WTC11 (cell line): ENCODE data around the gene LMF2.

ENCODE experiments used
- CTCF ChIP-seq: fragments of 200-600 bp; IDR thresholded peaks from 2 replicates; pipeline ENCODE4 v1.8.0; 2022; ENCODE audit warnings: antibody characterized with exemption
- ETV6 ChIP-seq: sonication (generic); formaldehyde crosslinking; IDR thresholded peaks from 2 replicates; pipeline ENCODE4 v1.8.1; 2022; ENCODE audit warnings: mild to moderate bottlenecking, missing genetic modification reagents
- FOXJ3 ChIP-seq: sonication (generic); formaldehyde crosslinking; IDR thresholded peaks from 2 replicates; pipeline ENCODE4 v1.9.0; 2021; ENCODE audit warnings: missing genetic modification reagents, mild to moderate bottlenecking, borderline replicate concordance
- FOXP1 ChIP-seq: sonication (generic); formaldehyde crosslinking; IDR thresholded peaks from 2 replicates; pipeline ENCODE4 v1.8.0; 2022; ENCODE audit warnings: missing genetic modification reagents, mild to moderate bottlenecking, moderate library complexity, borderline replicate concordance
- GABPB1 ChIP-seq: sonication (generic); formaldehyde crosslinking; IDR thresholded peaks from 2 replicates; pipeline ENCODE4 v1.8.1; 2023; ENCODE audit warnings: mild to moderate bottlenecking, missing genetic modification reagents
- HMGXB4 ChIP-seq: sonication (generic); formaldehyde crosslinking; IDR thresholded peaks from 2 replicates; pipeline ENCODE4 v1.8.1; 2023; ENCODE audit warnings: mild to moderate bottlenecking, moderate library complexity, missing genetic modification reagents
- JUN ChIP-seq: sonication (generic); formaldehyde crosslinking; IDR thresholded peaks from 2 replicates; pipeline ENCODE4 v1.8.0; 2023; ENCODE audit warnings: mild to moderate bottlenecking, missing genetic modification reagents
- NR3C1 ChIP-seq: sonication (generic); formaldehyde crosslinking; conservative IDR thresholded peaks from 2 replicates; pipeline ENCODE4 v1.8.1; 2023; ENCODE audit warnings: low read depth, mild to moderate bottlenecking, missing genetic modification reagents
- SP1 ChIP-seq: sonication (generic); formaldehyde crosslinking; conservative IDR thresholded peaks from 2 replicates; pipeline ENCODE4 v1.8.1; 2022; ENCODE audit warnings: missing genetic modification reagents
- TEAD4 ChIP-seq: sonication (generic); formaldehyde crosslinking; IDR thresholded peaks from 2 replicates; pipeline ENCODE4 v1.8.0; 2022; ENCODE audit warnings: mild to moderate bottlenecking, missing genetic modification reagents
- ZNF281 ChIP-seq: sonication (generic); formaldehyde crosslinking; IDR thresholded peaks from 2 replicates; pipeline ENCODE4 v1.8.0; 2023; ENCODE audit warnings: mild to moderate bottlenecking, missing genetic modification reagents

DNA sequence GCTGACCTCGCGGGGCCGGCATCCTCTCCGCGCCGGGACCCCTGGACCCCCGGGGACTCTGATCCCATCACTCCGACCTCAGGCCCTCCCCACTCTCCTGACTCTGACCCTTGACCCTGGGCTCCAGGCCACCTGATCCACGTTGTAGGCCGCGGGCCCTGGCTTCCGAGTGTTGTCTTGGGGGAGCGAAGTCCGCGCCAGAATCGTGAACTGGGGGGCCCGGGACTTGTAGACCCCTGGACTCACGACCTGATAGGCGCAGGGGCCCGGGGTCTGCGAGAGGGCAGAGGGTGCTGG, 23.0 kb upstream of the LMF2 start:
- TF ChIP-seq GABPB1 (CRISPR knock-in tag) (no peak), CTCF (no peak), FOXP1 (CRISPR knock-in tag) (no peak), NR3C1 (CRISPR knock-in tag) (no peak), JUN (CRISPR knock-in tag) (no peak), ETV6 (CRISPR knock-in tag) (no peak), HMGXB4 (no peak), ZNF281 (CRISPR knock-in tag) (no peak), FOXJ3 (CRISPR knock-in tag) (no peak), TEAD4 (CRISPR knock-in tag) (no peak), SP1 (CRISPR knock-in tag) (no peak)
